ENCODE data around the gene NPAS2.

DNA sequence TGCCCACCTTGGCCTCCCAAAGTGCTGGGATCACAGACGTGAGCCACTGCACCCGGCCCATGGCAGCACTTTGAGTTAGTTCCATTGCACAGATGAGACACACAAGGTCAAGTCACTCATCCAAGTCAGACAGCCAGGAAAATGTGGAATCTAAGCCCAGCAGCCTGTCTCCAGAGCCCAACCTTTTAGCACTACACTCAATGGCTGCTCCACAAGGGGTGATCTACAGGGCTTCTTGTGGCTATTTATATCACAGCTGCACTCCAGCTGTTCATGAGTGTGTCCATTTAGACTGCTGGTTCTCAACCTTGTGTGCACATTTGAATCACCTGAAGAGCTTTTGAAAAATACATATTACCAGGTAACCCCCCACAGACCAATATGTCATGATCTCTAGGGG lies 109.2 kb downstream of the NPAS2 start:
- TF ChIP-seq POLR2A (IDR thresholded peaks at IDR 0.05; ENCODE audit: low read depth, low read length), result no peak
- TF ChIP-seq, protein P1, sequence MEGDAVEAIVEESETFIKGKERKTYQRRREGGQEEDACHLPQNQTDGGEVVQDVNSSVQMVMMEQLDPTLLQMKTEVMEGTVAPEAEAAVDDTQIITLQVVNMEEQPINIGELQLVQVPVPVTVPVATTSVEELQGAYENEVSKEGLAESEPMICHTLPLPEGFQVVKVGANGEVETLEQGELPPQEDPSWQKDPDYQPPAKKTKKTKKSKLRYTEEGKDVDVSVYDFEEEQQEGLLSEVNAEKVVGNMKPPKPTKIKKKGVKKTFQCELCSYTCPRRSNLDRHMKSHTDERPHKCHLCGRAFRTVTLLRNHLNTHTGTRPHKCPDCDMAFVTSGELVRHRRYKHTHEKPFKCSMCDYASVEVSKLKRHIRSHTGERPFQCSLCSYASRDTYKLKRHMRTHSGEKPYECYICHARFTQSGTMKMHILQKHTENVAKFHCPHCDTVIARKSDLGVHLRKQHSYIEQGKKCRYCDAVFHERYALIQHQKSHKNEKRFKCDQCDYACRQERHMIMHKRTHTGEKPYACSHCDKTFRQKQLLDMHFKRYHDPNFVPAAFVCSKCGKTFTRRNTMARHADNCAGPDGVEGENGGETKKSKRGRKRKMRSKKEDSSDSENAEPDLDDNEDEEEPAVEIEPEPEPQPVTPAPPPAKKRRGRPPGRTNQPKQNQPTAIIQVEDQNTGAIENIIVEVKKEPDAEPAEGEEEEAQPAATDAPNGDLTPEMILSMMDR (IDR thresholded peaks at IDR 0.05; ENCODE audit: extremely low read depth in 1 of 2, insufficient read depth in 1 of 2, low read depth in 1 of 2, low read length in 2 of 2), result no peak
- no peak for TF ChIP-seq JUN (IDR thresholded peaks at IDR 0.05; ENCODE audit: borderline replicate concordance, insufficient read depth, insufficient read length, low read depth)
- TF ChIP-seq, protein P2, sequence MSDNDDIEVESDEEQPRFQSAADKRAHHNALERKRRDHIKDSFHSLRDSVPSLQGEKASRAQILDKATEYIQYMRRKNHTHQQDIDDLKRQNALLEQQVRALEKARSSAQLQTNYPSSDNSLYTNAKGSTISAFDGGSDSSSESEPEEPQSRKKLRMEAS (IDR thresholded peaks at IDR 0.05; ENCODE audit: insufficient read depth, insufficient read length), result no peak
- no peak for TF ChIP-seq POLR2AphosphoS5 (IDR thresholded peaks at IDR 0.05; ENCODE audit: insufficient read depth, low read depth, low read length)
- no peak for TF ChIP-seq MYC (IDR thresholded peaks at IDR 0.05; ENCODE audit: low read depth, low read length)
- no peak for TF ChIP-seq EZH2 (IDR thresholded peaks at IDR 0.05; ENCODE audit: borderline replicate concordance, low read depth, low read length, severe bottlenecking)
- no peak for TF ChIP-seq GATA2 (IDR thresholded peaks at IDR 0.05; ENCODE audit: insufficient read depth, insufficient read length, low read depth, low read length)
